ENCODE data around the gene SMAD4. TPM values are rescaled to one million over a fixed set of nuclear protein-coding genes. Genes with fewer than 3 reads are reported as not detected.

SMAD4 gene
- total RNA-seq, 1 donor from 2014 or later = 152 TPM

GRCh38 chr18:51120809-51121596 is 91.0 kb downstream of the SMAD4 start:
- no peak for TF ChIP-seq CTCF (IDR thresholded peaks at IDR 0.05; ENCODE audit: unreplicated experiment)
- Mint-ChIP-seq H3K4me1 (no peaks in the 10 kb centered on the region), H3K4me3 (no peak overlapping the region), H3K27me3 (ENCODE audit: low read depth) (no peaks in the 10 kb centered on the region), H3K36me3 (peaks cover 7% of the 10 kb centered on the region), H3K27ac (no peak overlapping the region), H3K9me3 (peaks cover 17% of the 10 kb centered on the region)
- DNase-seq (ENCODE audit: low spot score in 2 of 2, unreplicated experiment in 2 of 2) = no peak

GRCh38 chr18:51121597-51121857 is 91.5 kb downstream of the SMAD4 start:
- Mint-ChIP-seq H3K4me1 (no peaks in the 10 kb centered on the region), H3K27ac (no peak overlapping the region), H3K9me3 (peaks cover 17% of the 10 kb centered on the region), H3K27me3 (ENCODE audit: low read depth) (no peaks in the 10 kb centered on the region), H3K36me3 (peaks cover 7% of the 10 kb centered on the region), H3K4me3 (no peak overlapping the region)
- no peak for DNase-seq (ENCODE audit: low spot score in 2 of 2, unreplicated experiment in 2 of 2)
- TF ChIP-seq CTCF (IDR thresholded peaks at IDR 0.05; ENCODE audit: unreplicated experiment) = no peak

- H3K4me3 Mint-ChIP-seq = no peak overlapping the region
- H3K9me3 Mint-ChIP-seq = peaks cover 15% of the 10 kb centered on the region
- TF ChIP-seq CTCF (IDR thresholded peaks at IDR 0.05; ENCODE audit: unreplicated experiment) = no peak
- H3K27ac Mint-ChIP-seq = no peak overlapping the region
- no peak for DNase-seq (ENCODE audit: low spot score in 2 of 2, unreplicated experiment in 2 of 2)
- H3K36me3 Mint-ChIP-seq = peaks cover 4% of the 10 kb centered on the region
- no peaks in the 10 kb centered on the region for H3K27me3 Mint-ChIP-seq (ENCODE audit: low read depth)
- no peaks in the 10 kb centered on the region for H3K4me1 Mint-ChIP-seq
Observed at GRCh38 chr18:51122266-51123045, 92.4 kb downstream of the SMAD4 start.

GRCh38 chr18:51123046-51123395 is 93.0 kb downstream of the SMAD4 start:
- TF ChIP-seq CTCF (IDR thresholded peaks at IDR 0.05; ENCODE audit: unreplicated experiment) = no peak
- H3K36me3 Mint-ChIP-seq = peaks cover 4% of the 10 kb centered on the region
- no peaks in the 10 kb centered on the region for H3K4me1 Mint-ChIP-seq
- DNase-seq (ENCODE audit: low spot score in 2 of 2, unreplicated experiment in 2 of 2) = no peak
- no peak overlapping the region for H3K27ac Mint-ChIP-seq
- H3K4me3 Mint-ChIP-seq = no peak overlapping the region
- H3K9me3 Mint-ChIP-seq = peaks cover 10% of the 10 kb centered on the region
- H3K27me3 Mint-ChIP-seq (ENCODE audit: low read depth) = no peaks in the 10 kb centered on the region

- H3K4me1 Mint-ChIP-seq = no peaks in the 10 kb centered on the region
- H3K27me3 Mint-ChIP-seq (ENCODE audit: low read depth) = no peaks in the 10 kb centered on the region
- TF ChIP-seq CTCF (IDR thresholded peaks at IDR 0.05; ENCODE audit: unreplicated experiment) = no peak
- no peak for DNase-seq (ENCODE audit: low spot score in 2 of 2, unreplicated experiment in 2 of 2)
- H3K36me3 Mint-ChIP-seq = no peaks in the 10 kb centered on the region
- H3K9me3 Mint-ChIP-seq = peaks cover 6% of the 10 kb centered on the region
- H3K4me3 Mint-ChIP-seq = no peak overlapping the region
- H3K27ac Mint-ChIP-seq = no peak overlapping the region
Observed at GRCh38 chr18:51123481-51123880, 93.5 kb downstream of the SMAD4 start.
